SW480 (cell line): ENCODE data around the gene FXYD2.

ENCODE experiments used
- DNase-seq: peaks from one replicate; pipeline ENCODE4 v3.0.0-alpha.2; 2016; ENCODE audit warnings: low spot score

The FXYD2 gene

GRCh38 chr11:117857734-117858414, 33.3 kb upstream of the FXYD2 start:
- DNase-seq: no peak

- no peak for DNase-seq
Observed at GRCh38 chr11:117855912-117856651, 31.5 kb upstream of the FXYD2 start.

DNA sequence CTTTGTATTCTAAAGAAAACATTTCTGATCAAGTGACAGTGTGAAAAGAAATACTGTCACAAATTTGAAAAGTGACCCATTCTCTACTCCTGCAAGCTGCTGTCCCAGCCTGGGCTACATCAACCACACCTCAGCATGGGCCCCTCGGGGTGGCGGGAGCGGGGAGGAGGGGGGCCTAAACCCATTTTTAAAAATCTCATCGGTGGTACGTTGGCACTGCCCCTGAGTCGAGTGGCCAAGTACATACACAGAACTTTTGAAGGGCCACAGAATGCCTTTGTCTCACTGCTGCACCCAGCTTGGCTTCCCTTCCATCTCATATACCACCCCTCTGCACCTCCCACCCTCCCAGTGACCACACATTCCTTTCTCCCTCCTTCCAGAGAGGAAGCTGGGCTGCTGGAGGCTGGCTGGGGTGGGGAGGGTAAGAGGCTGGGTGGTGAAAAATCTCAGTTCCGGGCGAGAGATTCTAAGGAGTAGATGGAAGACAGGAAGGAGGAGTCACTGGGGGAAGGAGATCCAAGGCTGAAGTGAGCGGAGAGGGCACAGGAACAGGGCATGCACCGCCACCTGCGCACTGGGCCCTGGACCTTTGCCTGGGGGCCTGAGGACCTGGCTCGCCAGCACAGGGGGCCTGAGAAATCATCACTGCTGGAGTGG, 30.8 kb upstream of the FXYD2 start:
- no peak for DNase-seq

DNA sequence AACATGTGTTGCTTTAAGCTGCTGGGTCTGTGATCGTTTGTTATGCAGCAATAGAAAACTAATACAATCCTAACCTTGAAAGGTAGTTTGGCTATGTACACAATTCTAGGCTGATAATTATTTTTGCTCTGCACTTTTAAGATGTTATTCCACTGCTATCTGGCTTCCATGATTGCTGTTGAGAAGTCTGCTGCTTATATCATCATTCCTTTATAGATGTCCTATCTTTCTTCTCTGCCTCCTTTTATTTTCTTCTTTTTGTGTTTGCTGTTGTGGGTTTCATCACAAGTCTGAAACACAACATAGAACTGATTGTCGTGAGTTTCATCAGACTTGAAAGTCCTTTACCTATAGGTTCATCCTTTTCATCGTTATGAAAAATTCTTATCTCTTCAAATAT, 27.8 kb upstream of the FXYD2 start:
- no peak for DNase-seq

GRCh38 chr11:117851852-117852251, 27.3 kb upstream of the FXYD2 start:
- no peak for DNase-seq

DNA sequence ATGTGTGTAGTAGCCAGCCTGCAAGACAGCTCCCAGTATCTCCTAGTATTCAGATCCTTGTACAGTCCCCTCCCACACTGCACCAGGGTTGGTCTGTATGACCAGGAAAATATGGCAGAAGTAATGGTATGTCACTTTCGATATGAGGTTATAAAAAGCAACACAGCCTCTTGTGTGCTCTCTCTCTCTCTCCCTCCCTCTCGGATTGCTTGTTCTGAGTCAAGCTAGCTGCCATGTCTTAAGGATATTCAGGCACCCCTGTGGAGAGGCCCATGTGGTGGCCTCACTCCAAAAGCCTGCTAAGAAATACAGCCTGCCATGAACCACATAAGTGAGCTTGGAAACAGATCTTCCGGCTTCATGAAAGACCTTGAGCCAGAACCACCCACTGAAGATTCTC, 26.6 kb upstream of the FXYD2 start:
- DNase-seq: no peak

DNA sequence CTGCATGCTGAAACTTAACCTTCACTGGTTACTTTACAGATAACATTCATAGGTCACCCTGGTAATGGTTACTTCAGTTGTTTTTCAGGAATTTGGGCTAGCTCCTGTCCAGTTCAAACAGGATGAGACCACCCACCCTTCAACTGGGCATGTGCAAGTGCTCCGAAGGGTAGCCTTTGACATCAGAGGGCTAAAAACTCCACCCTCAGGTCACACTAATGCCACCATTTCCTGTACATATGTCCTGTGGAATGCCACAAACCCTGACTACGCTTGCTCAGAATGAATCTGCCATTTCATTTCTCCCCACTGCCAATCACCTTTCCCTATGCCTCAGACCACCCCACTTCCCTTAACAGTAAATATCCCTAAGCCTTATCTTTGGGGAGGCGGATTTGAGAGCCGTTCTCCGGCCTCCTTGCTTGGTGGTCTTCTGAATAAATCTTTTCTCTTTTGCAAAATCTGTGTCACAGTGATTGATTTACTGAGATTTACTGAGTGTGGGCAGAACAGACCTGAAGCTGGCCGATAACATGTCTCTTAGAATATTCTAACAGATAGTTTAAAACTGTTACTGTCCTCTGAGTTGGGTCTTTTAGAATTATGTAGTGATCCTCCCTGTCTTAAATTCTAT, 25.4 kb upstream of the FXYD2 start:
- no peak for DNase-seq

- peak; percentile 52 for DNase-seq
Observed at GRCh38 chr11:117843666-117844484, 19.3 kb upstream of the FXYD2 start.

- DNase-seq: no peak
Observed at GRCh38 chr11:117842131-117842941, 17.8 kb upstream of the FXYD2 start.

- no peak for DNase-seq
Observed at GRCh38 chr11:117841551-117842031, 17.0 kb upstream of the FXYD2 start.

DNA sequence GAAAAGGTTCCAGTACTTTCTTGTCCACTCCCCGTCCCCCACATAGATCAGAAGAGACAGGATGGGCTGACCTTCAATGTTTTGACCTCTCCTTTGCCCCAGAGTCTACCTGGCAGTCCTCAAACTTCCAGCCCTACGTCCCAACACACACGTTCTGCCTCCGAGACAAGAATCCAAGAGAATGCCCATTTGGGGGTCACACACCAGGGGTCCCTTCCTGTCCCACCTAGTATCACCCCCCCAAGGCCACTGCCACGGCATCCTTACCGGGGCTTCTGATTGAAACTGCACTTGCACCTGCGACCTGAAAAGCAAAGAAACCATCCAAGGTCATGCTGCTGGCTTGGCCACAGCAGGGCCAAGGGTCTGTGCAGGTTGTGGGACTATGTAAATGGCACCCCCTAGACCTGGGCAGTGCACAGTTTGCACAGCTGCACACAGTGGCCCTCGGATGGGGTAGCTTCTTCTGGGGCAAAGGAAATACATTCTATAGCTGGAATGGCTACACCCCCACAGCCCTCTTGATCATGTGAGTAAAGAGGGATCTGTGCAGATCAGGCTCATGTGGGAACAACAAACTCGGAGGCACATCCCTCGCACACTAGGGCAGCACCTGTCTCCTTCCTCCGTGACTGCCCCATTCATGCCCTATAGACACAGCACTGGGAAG, 16.5 kb upstream of the FXYD2 start:
- DNase-seq: no peak

DNA sequence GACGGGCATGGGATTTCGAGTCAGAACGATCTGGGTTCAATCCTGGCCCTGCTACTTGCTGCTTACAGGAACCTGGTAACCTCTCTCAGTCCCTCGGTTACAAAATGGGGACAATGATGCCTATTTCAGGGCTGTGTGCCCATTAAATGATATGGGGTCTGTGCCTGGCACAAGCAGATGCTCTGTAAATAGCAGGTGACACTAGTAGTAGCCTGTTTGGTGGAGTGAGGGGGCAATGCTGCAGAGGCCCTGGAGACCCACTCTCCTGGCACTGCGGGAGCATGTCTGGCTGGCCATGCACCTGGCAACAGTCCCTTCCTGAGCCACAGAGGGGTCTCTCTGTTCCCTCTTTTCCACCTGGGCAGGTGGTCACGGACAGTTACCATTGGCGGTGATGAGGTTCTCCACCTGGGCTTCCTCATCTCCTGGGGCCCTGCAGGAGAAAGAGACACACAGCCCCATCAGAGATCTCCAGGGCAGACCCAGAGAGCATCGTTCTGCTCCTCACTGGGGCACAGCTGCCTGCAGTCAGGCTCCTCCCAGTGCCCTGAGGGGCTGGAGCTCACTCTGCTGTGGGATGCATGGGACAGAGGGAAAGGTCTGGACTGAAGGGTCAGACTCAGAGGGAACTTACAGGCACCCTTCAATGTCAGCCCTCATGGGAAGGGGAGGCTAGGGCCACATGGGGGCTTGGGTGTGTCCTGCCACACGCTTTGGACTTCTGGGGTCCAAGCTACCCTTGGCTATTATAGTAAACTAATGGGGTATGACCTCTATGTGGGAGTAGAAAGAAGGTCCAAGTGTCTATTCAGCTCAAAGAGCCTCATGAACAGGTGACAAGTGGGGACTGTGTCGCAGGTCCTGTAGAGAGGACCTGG, 15.6 kb upstream of the FXYD2 start:
- DNase-seq: no peak

DNA sequence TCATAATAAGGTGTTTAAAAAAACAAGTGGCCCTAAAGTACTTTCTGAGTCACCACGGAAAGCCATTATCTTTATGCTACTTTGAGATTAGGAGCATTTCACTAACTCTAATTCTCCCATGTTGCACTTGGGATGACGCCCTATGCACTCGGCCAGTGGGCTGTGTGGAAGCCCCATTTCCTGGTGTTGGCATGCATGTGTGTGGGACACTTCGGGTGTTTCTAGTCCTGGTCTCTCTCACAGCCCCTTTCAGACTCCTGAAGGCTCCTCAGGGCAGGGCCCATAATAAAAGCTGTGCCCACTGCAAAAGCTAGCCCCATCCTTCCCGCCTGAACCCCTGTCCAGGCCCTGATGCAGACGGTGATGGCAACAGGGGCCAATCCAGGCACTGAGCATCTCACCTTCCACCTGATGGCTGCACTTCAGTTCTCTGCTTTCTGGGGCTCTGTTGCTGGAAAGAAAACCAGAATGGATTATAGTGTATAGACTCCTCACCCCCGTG, 14.9 kb upstream of the FXYD2 start:
- DNase-seq: no peak

DNA sequence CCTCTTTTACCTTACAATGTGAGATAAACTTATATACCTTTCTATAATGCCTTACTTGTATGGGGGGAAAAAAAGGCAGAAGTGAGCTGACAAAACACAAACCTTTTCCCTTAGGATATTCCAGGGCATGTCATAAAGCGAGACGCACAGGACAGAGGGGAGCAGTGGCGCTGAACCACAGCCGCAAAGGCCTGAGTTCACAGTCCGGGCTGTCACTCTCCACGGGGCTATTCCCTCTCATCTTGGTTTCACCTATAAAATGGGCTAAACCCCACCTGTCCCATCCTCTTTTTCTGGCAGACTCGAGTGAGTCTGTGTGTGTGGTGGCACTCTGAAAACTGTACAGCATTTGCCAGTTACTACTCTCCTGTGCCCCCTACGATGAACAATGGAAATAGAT, 14.4 kb upstream of the FXYD2 start:
- no peak for DNase-seq

- peak; percentile 56 for DNase-seq
Observed at GRCh38 chr11:117837791-117838190, 13.2 kb upstream of the FXYD2 start.

- no peak for DNase-seq
Observed at GRCh38 chr11:117837070-117837776, 12.7 kb upstream of the FXYD2 start.

DNA sequence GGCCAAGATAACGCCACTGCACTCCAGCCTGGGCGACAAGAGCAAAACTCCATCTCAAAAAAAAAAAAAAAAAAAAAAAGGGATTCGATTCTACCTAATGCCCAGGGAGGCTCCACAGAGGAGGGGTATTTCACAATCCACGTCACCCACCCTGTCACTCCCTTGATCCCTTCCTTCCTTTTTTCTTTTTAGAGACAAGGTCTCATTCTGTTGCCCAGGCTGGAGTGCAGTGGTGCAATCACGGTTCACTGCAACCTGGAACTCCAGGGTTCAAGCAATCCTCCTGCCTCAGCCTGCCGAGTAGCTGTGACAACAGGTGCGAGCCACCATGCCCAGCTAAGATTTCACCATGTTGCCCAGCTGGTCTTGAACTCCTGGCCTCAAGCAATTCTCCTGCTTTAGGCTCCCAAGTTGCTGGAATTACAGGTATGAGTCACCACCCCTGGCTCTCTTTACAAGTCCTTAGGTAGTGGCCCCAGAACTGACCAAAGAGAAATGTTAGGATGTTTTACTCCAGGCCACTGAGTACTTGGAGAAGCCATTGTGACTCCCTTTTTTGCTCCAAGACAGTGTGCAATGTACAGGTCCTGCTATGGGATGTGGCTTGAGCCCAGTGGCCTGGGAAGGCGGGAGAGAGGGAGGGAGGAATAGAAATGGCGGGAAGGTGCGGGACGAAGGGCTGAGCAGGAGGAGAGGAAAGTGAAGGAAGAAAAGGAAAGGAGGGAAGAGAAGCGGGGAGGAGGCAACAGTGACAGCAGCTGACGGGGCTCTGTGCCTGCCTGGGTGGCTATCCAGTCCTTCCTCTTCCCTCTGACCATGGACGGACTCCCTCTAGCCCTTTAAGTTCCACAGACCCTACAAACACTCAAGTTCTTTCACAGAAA, 11.8 kb upstream of the FXYD2 start:
- no peak for DNase-seq
